Mammary epithelial cell (primary cell): Measurements from ENCODE around the gene HTR7.

Source experiments
- CTCF ChIP-seq, 2 donors: IDR thresholded peaks in 1 of 2; conservative IDR thresholded peaks in 1 of 2; 2 replicates each; pipeline ENCODE4 v1.5.1; 2011 to 2012; ENCODE audit warnings: inconsistent platforms in 2 of 2, low read length in 2 of 2, mild to moderate bottlenecking in 2 of 2, control low read depth in 1 of 2, low read depth in 1 of 2; ENCODE audit not compliant: insufficient read depth in 1 of 2; ENCODE audit errors: extremely low read depth in 1 of 2
- EZH2 ChIP-seq: IDR thresholded peaks from 2 replicates; pipeline ENCODE4 v1.6.1; 2012; ENCODE audit warnings: low read length, inconsistent platforms, borderline replicate concordance

- no peak for TF ChIP-seq CTCF (conservative IDR thresholded peaks at IDR 0.05 in 1 of 2, IDR thresholded peaks at IDR 0.05 in 1 of 2; ENCODE audit: extremely low read depth in 1 of 2, insufficient read depth in 1 of 2, low read depth in 1 of 2, low read length in 2 of 2)
- TF ChIP-seq EZH2, result no peak
Observed at GRCh38 chr10:90846746-90847145, 11.1 kb downstream of the HTR7 start.
